SU-DHL-6 (cell line): Measurements from ENCODE around the gene STUB1.

Experiments used
- CTCF ChIP-seq: fragments of 200-600 bp; sonication (generic); IDR thresholded peaks from one replicate; pipeline ENCODE4 v1.5.1; 2017; ENCODE audit warnings: antibody characterized with exemption, mild to moderate bottlenecking, low read length, moderate library complexity; ENCODE audit not compliant: insufficient read depth, poor library complexity, severe bottlenecking
- EZH2phosphoT487 ChIP-seq: fragments of 200-600 bp; sonication (generic), shearing (Covaris generic); conservative IDR thresholded peaks from 2 replicates; pipeline ENCODE4 v1.6.1; 2018; ENCODE audit warnings: mild to moderate bottlenecking, antibody characterized with exemption, low read length, moderate library complexity, mixed read lengths

GRCh38 chr16:717450-718245 is 37.4 kb downstream of the STUB1 start:
- TF ChIP-seq CTCF (no peak), EZH2phosphoT487 (no peak)
